Cerebellar cortex (tissue), 1 donor: ENCODE measurements around the gene AMFR.

Experiments used
- DNase-seq: peaks from one replicate; pipeline ENCODE4 v3.0.0-alpha.2; 2015; ENCODE audit warnings: low spot score

The AMFR gene

GRCh38 chr16:56330476-56330875, 94.9 kb downstream of the AMFR start:
- DNase-seq = no peak

DNA sequence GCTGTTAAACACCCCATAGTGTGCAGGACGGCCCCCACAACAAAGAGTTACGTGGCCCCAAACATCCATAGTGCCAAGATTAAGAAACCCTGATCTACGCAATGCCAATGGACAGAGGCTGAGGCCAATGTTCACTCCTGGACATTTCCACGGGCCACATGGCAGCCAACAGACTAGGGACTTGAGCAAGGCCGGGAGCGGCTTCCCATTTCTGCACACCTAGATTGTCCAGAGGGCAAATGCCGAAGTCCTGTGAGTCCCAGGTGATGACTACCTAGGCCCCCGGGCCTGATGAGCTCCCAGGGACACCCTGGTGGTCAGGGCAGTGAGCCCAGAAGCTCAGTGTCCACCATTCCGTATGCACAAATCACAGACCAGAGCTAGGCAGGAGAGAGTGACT, 95.5 kb downstream of the AMFR start:
- no peak for DNase-seq

- no peak for DNase-seq
Measured at GRCh38 chr16:56328276-56329022, 96.9 kb downstream of the AMFR start.

DNA sequence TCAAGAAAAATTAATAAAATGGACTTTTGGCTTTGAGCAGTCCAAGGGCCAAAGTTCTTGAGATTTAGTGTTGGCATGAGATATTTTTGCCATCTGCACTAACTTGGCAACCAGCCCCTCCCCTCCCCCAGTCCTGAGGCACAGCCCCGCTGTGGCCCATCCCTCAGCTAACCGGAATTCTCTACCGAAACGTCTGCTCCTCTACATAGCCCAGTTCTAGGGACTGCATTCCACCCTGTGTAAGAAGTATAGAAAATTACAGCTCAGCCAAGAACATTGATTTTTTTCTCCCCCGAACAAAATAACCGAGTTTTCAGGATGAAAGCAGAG, 97.5 kb downstream of the AMFR start:
- no peak for DNase-seq

- no peak for DNase-seq
Measured at GRCh38 chr16:56327071-56327928, 98.0 kb downstream of the AMFR start.

GRCh38 chr16:56325956-56326355, 99.4 kb downstream of the AMFR start:
- DNase-seq = no peak

DNA sequence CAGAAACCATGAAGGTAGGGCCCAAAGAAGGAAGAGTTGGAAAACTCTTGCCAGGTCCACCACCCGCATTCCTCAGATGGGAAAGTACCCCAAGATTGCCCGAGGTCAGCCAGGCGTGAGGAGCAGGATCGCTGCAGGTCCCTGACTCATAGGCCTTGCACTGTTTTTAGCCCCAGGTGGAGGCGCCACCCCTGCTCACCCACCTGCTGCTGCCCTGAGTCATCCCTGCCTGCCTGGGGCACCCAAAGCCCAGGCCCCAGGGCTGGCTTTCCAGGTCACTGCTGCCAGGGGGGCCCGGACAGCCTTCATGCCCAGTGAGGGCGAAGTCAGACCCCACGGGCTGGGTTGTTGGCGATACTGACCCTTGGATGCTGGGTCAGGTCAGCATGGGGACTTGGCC, 100.9 kb downstream of the AMFR start:
- DNase-seq = no peak

- DNase-seq = peak; percentile 48
Measured at GRCh38 chr16:56321571-56321970, 103.8 kb downstream of the AMFR start.

- no peak for DNase-seq
Measured at GRCh38 chr16:56320811-56321558, 104.4 kb downstream of the AMFR start.

- no peak for DNase-seq
Measured at GRCh38 chr16:56320056-56320455, 105.3 kb downstream of the AMFR start.

- DNase-seq = no peak
Measured at GRCh38 chr16:56319376-56319775, 106.0 kb downstream of the AMFR start.

DNA sequence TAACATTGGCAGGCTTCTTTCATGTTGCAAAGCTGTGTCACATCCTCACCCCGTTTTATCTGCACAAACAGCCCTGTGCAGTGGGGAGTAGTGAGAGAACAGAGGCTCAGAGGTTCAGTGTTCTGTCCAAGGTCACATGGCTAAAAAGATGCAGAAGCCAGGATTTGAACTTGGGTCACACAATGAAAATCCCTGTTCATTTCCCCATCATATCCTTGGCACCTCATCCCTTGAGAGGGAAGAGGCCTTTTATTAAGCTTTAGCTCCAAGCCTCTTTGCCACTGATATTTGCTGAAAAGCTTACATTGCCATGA, 106.6 kb downstream of the AMFR start:
- no peak for DNase-seq

GRCh38 chr16:56317998-56318826, 107.1 kb downstream of the AMFR start:
- peak; percentile 87 for DNase-seq

GRCh38 chr16:56316545-56316944, 108.8 kb downstream of the AMFR start:
- DNase-seq = no peak

DNA sequence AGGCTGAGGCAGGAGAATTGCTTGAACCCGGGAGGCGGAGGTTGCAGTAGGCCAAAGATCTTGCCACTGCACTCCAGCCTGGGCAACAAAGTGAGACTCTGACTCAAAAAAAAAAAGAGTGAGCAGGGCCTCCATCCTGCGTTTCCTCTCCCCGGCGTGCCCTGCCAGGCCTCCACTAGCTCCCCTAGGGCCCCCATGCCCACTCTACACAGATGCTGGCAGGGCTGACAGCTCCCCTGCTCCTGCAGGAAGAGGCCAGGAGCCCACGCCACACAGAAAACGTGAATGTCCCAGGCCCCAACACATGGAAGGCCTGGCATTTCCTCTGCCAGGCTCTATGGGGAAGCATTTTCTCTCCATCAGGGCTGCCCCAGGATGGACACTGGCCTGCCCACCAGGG, 109.4 kb downstream of the AMFR start:
- no peak for DNase-seq

- DNase-seq = no peak
Measured at GRCh38 chr16:56314244-56314850, 111.0 kb downstream of the AMFR start.

DNA sequence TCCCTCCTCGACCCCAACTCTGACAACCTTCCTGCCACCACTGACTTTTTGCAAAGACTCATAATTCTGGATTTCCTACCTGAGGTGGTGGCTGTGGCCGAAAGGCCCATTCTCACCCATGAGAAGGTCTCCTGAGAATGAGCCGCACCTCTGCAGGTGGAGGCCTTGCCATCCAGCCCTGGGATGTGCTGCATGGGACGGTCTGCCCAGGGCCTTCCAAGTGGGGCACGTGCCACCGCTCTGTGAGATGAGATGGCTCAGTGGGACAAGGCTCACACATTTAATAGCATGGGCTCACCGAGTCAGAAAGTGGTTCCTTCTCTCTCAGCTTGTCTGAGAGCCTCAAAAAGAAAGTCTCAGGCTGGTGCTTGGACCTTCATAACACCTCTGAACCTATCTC, 112.8 kb downstream of the AMFR start:
- no peak for DNase-seq

GRCh38 chr16:56312028-56312300, 113.4 kb downstream of the AMFR start:
- no peak for DNase-seq
